HepG2 (cell line): ENCODE data around the gene RIPK1. TPM values are rescaled to one million over a fixed set of nuclear protein-coding genes. Genes with fewer than 3 reads are reported as not detected.

Source experiments
- BCL6 ChIP-seq: IDR thresholded peaks from 2 replicates; pipeline ENCODE4 v1.6.1; 2016; ENCODE audit warnings: missing genetic modification reagents, missing compliant biosample characterization
- CCAR2 ChIP-seq: fragments of 200-400 bp; formaldehyde crosslinking; optimal IDR thresholded peaks from 2 replicates; pipeline ENCODE3; 2018; ENCODE audit warnings: low read depth, mild to moderate bottlenecking, low read length, moderate library complexity
- FOSL2 ChIP-seq: sonication (generic); formaldehyde crosslinking; IDR thresholded peaks from 2 replicates; pipeline ENCODE4 v1.4.0; 2020; ENCODE audit warnings: missing genetic modification reagents
- FOXO1 ChIP-seq: sonication (generic); formaldehyde crosslinking; IDR thresholded peaks from 2 replicates; pipeline ENCODE4 v1.4.0; 2020; ENCODE audit warnings: missing genetic modification reagents
- HNRNPLL ChIP-seq: fragments of 200-400 bp; formaldehyde crosslinking; IDR thresholded peaks from 2 replicates; pipeline ENCODE4 v1.6.1; 2017; ENCODE audit warnings: mild to moderate bottlenecking, low read depth, low read length; ENCODE audit not compliant: poor library complexity, severe bottlenecking
- KDM5A ChIP-seq: fragments of 200-600 bp; sonication (generic); IDR thresholded peaks from 2 replicates; pipeline ENCODE4 v1.7.0; 2018; ENCODE audit warnings: antibody characterized with exemption, mild to moderate bottlenecking, low read length, borderline replicate concordance
- PPARG ChIP-seq: conservative IDR thresholded peaks from 2 replicates; pipeline ENCODE4 v1.6.1; 2016; ENCODE audit warnings: missing biosample characterization, missing genetic modification reagents
- RAD21 ChIP-seq: fragments of 450-650 bp; formaldehyde crosslinking; IDR thresholded peaks from 2 replicates; pipeline ENCODE4 v1.5.0; 2020; ENCODE audit warnings: mild to moderate bottlenecking
- RARG ChIP-seq: sonication (generic); formaldehyde crosslinking; IDR thresholded peaks from 2 replicates; pipeline ENCODE4 v1.4.0; 2020; ENCODE audit warnings: low read depth, mild to moderate bottlenecking, missing genetic modification reagents
- RNF2 ChIP-seq: fragments of 450-650 bp; conservative IDR thresholded peaks from 2 replicates; pipeline ENCODE4 v1.6.1; 2016; ENCODE audit warnings: low read depth
- SKIL ChIP-seq: sonication (generic); formaldehyde crosslinking; IDR thresholded peaks from 2 replicates; pipeline ENCODE4 v1.8.0; 2022; ENCODE audit warnings: missing genetic modification reagents, mild to moderate bottlenecking, moderate library complexity, borderline replicate concordance
- TEAD2 ChIP-seq: sonication (generic); formaldehyde crosslinking; IDR thresholded peaks from 2 replicates; pipeline ENCODE4 v1.9.0; 2021; ENCODE audit warnings: missing genetic modification reagents
- XRCC5 ChIP-seq: fragments of 200-400 bp; formaldehyde crosslinking; optimal IDR thresholded peaks from 2 replicates; pipeline ENCODE3; 2017; ENCODE audit warnings: mild to moderate bottlenecking, low read length
- ZFP82 ChIP-seq: sonication (generic); formaldehyde crosslinking; IDR thresholded peaks from 2 replicates; pipeline ENCODE4 v1.5.1; 2020; ENCODE audit warnings: mild to moderate bottlenecking, missing genetic modification reagents, borderline replicate concordance
- ZNF121 ChIP-seq: sonication (generic); formaldehyde crosslinking; IDR thresholded peaks from 2 replicates; pipeline ENCODE4 v1.5.0; 2020; ENCODE audit warnings: mild to moderate bottlenecking, missing genetic modification reagents
- ZNF260 ChIP-seq: sonication (generic); formaldehyde crosslinking; IDR thresholded peaks from 2 replicates; pipeline ENCODE4 v1.4.0; 2020; ENCODE audit warnings: missing genetic modification reagents, low read depth, mild to moderate bottlenecking, borderline replicate concordance
- ZNF484 ChIP-seq: sonication (generic); formaldehyde crosslinking; IDR thresholded peaks from 2 replicates; pipeline ENCODE4 v1.5.1; 2020; ENCODE audit warnings: mild to moderate bottlenecking, low read depth, missing genetic modification reagents, borderline replicate concordance
- ZNF557 ChIP-seq: sonication (generic); formaldehyde crosslinking; IDR thresholded peaks from 2 replicates; pipeline ENCODE4 v1.4.0; 2020; ENCODE audit warnings: missing genetic modification reagents
- ZNF614 ChIP-seq: IDR thresholded peaks from 2 replicates; pipeline ENCODE4 v1.6.1; 2018; ENCODE audit warnings: missing biosample characterization, missing genetic modification reagents, inconsistent platforms, borderline replicate concordance
- ZNF646 ChIP-seq: sonication (generic); formaldehyde crosslinking; IDR thresholded peaks from 2 replicates; pipeline ENCODE4 v1.9.0; 2021; ENCODE audit warnings: mild to moderate bottlenecking, missing genetic modification reagents
- ZSCAN21 ChIP-seq: sonication (generic); formaldehyde crosslinking; IDR thresholded peaks from 2 replicates; pipeline ENCODE4 v1.8.0; 2022; ENCODE audit warnings: mild to moderate bottlenecking, missing genetic modification reagents, moderate library complexity, borderline replicate concordance
- ZZZ3 ChIP-seq: sonication (generic); formaldehyde crosslinking; IDR thresholded peaks from 2 replicates; pipeline ENCODE4 v1.4.0; 2020; ENCODE audit warnings: missing genetic modification reagents, mild to moderate bottlenecking, borderline replicate concordance
- polyA plus RNA-seq, 8 experiments: library from polyadenylated mRNA; depleted of rRNA in 3 of 8; stranded (reverse) in 7 of 8; unstranded in 1 of 8; fragments of >200 nt; fragmentation: Illumina TruSeq in 4 of 8; extraction: Trizol in 4 of 8; gene quantifications; 2 replicates each; pipeline versions ENCODE4 v1.2.1 to v1.2.3, GENCODE V29; 2011 to 2016; ENCODE audit warnings: low read depth in 4 of 8, missing spikeins in 1 of 8, mixed read lengths in 1 of 8; ENCODE audit not compliant: insufficient read depth in 1 of 8
- total RNA-seq, 5 experiments: library from RNA; depleted of rRNA; stranded (reverse); fragments of >200 nt; fragmentation: Illumina TruSeq; extraction: Trizol; gene quantifications; 2 replicates each; pipeline ENCODE4 v1.2.3, GENCODE V29; 2016; ENCODE audit warnings: low read depth in 1 of 5

The RIPK1 gene
- total and polyA plus RNA-seq, 2 of the 13 experiments (the other 11 are each of a cell fraction or from before 2014, with no cell fraction given): 9.0 to 10.3 TPM

GRCh38 chr6:3139090-3139903, 71.0 kb downstream of the RIPK1 start (continued):
- no peak for TF ChIP-seq ZZZ3 (CRISPR knock-in tag)
- no peak for TF ChIP-seq ZNF260 (CRISPR knock-in tag)
- peak; percentile 86 for TF ChIP-seq FOXO1 (CRISPR knock-in tag)
- no peak for TF ChIP-seq ZNF557 (CRISPR knock-in tag)
- TF ChIP-seq FOSL2: peak; percentile 96
- TF ChIP-seq ZNF484: no peak
- TF ChIP-seq ZSCAN21: no peak; the same call in 1 of the 2 replicates
- TF ChIP-seq HNRNPLL: peak; percentile 60
- TF ChIP-seq TEAD2: no peak
- no peak for TF ChIP-seq ZFP82 (CRISPR knock-in tag)
- 0 out of 2 replicates have a peak, but pooled peaks have one; percentile 35 for TF ChIP-seq ZNF121 (CRISPR knock-in tag)
- no peak for TF ChIP-seq XRCC5
- TF ChIP-seq CCAR2: no peak
- TF ChIP-seq RNF2: no peak
- TF ChIP-seq RAD21 (CRISPR knock-in tag): peak; percentile 53
- TF ChIP-seq ZNF646 (CRISPR knock-in tag): no peak
- TF ChIP-seq ZNF614 (CRISPR knock-in tag): peak; percentile 92
- peak; percentile 77 for TF ChIP-seq PPARG (CRISPR knock-in tag)
- peak; percentile 90; the same call in 1 of the 2 replicates for TF ChIP-seq RARG (CRISPR knock-in tag)
- TF ChIP-seq BCL6 (CRISPR knock-in tag): peak; percentile 84
- TF ChIP-seq KDM5A: no peak
- no peak for TF ChIP-seq SKIL (CRISPR knock-in tag)
